T-helper 1 cell treated with Interleukin-12 subunit alpha and Interleukin-12 subunit beta and Interleukin-4 antibody, amounts not matched to agents 30 μg/mL and 1 μg/mL, for 36 hours (primary cell): ENCODE measurements around the gene DERL3.
A peak's percentile ranks its signal among the peaks of the same experiment; 100 is the strongest.

Experiments used
- H3K27ac Mint-ChIP-seq: one replicate; pipeline ENCODE4 v1.8.0; 2021; ENCODE audit warnings: mild to moderate bottlenecking, mixed read lengths
- H3K27me3 Mint-ChIP-seq: one replicate; pipeline ENCODE4 v1.8.0; 2021; ENCODE audit warnings: low read depth, mixed read lengths
- H3K36me3 Mint-ChIP-seq: one replicate; pipeline ENCODE4 v1.8.0; 2021; ENCODE audit warnings: low read depth, mixed read lengths
- H3K4me1 Mint-ChIP-seq: one replicate; pipeline ENCODE4 v1.8.0; 2021; ENCODE audit warnings: low read depth, mixed read lengths
- H3K4me3 Mint-ChIP-seq: one replicate; pipeline ENCODE4 v1.8.0; 2021; ENCODE audit warnings: mild to moderate bottlenecking, moderate library complexity, mixed read lengths
- H3K9me3 Mint-ChIP-seq: one replicate; pipeline ENCODE4 v1.8.0; 2021; ENCODE audit warnings: mixed read lengths

DERL3 gene

DNA sequence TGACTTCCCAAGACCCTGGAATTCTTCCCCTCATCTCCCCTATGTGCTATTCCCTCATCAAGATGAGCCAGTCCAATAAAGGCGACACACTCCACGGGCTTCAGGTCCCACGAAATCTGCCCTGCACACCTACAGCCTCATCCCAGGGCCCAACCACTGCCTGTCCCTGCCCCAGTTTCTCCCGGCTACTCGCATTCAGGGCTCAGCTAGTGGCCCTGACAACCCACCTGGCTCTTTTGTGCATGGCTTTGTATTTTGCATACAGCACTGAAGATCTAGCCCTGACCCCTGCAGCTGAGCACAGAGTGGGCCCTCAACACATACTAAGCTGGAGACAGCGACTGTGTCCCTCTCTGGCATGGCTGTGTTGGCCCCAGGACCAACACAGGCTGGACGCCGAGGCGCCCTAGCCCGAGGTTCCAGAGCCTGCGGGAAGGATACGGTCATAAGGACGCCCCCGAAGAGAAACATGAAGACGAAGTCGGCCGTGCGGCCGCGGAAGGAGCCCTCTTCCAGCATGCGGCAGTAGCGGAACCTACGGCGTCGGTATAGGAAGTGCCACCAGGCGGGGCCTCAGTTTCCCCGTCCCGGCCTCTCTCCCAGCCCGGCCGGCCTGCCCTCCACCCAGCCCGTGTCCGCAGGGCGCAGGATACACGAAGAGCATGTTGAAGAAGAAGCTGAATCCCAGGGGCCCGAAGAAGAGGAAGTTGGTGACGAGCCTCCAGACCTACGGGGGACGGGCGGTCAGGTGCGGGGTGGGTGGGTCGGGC lies 710 bp downstream of the DERL3 start:
- Mint-ChIP-seq H3K27me3 (peaks cover 7% of the 10 kb centered on the region), H3K4me1 (peaks cover 17% of the 10 kb centered on the region), H3K9me3 (no peaks in the 10 kb centered on the region), H3K36me3 (peaks cover 2% of the 10 kb centered on the region), H3K4me3 (peak overlapping the region; percentile 96), H3K27ac (peak overlapping the region; percentile 93)

GRCh38 chr22:23837496-23837859 lies 1.3 kb downstream of the DERL3 start:
- H3K9me3 Mint-ChIP-seq = no peaks in the 10 kb centered on the region
- peaks cover 17% of the 10 kb centered on the region for H3K4me1 Mint-ChIP-seq
- H3K27ac Mint-ChIP-seq = peak overlapping the region; percentile 93
- H3K4me3 Mint-ChIP-seq = peak overlapping the region; percentile 44
- peaks cover 2% of the 10 kb centered on the region for H3K36me3 Mint-ChIP-seq
- peaks cover 4% of the 10 kb centered on the region for H3K27me3 Mint-ChIP-seq

DNA sequence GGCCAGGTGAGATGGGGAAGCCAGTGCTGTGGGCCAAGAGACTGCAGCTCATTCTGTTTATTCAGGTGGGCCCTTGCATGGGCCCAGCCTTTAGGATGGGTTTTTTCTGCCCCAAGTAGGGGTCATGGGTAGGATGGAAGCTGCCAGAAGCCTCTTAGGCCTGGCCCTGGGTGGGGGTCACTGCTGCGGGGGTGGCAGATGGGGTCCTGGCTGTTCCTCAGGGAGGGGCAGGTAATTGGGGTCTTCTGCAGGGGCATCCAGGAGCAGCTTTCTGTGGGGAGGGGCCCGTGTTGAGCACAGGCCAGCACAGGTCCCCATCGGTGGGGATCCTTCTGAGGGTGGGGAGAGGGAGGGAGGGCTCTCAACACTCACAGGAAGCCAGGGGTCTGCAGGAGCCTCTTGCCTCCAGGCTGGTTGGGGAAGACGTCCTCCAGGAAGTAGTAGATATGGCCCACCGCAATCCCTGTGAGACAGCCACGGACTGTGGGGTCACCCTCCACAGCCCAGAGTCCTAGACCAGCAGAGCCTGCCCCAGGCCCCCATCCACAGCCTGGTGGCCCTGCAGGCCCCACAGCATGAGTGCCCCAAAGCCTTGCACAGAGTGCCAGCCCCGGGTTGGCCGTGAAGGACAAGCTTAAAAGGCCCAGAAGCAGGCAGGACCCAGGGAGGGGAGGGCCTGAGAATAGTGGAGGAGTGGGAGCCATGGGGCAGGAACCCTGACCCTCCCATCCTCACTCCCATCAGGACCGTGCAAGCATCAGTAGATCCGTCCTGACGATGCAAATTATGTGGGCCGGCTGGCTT lies 1.9 kb downstream of the DERL3 start:
- H3K36me3 Mint-ChIP-seq = peaks cover 2% of the 10 kb centered on the region
- H3K4me1 Mint-ChIP-seq = peaks cover 17% of the 10 kb centered on the region
- peak overlapping the region; percentile 44 for H3K4me3 Mint-ChIP-seq
- H3K27ac Mint-ChIP-seq = peak overlapping the region; percentile 39
- no peaks in the 10 kb centered on the region for H3K9me3 Mint-ChIP-seq
- peaks cover 4% of the 10 kb centered on the region for H3K27me3 Mint-ChIP-seq

DNA sequence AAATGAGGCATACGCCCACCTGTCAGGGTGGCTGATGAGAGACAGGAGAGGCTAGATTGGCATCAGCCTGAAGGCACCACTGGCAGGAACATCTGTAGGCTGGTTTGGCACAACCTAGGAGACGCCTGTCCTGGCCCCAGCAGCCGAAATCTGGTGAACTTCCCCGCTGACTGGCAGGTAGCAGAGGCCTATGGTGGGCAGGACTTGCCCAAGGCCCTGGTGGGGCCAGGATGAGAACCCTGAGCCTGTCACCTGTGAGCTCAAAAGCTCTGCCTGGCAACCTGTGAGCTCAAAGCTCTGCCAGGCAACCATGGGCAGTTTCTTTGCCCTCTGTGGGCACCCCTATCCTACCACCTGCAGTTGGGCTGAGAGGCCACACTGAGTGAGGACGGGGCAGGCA lies 2.5 kb downstream of the DERL3 start:
- H3K27me3 Mint-ChIP-seq = peaks cover 4% of the 10 kb centered on the region
- H3K36me3 Mint-ChIP-seq = peaks cover 2% of the 10 kb centered on the region
- peaks cover 17% of the 10 kb centered on the region for H3K4me1 Mint-ChIP-seq
- no peak overlapping the region for H3K4me3 Mint-ChIP-seq
- H3K27ac Mint-ChIP-seq = no peak overlapping the region
- no peaks in the 10 kb centered on the region for H3K9me3 Mint-ChIP-seq

- peak overlapping the region; percentile 59 for H3K27ac Mint-ChIP-seq
- no peak overlapping the region for H3K4me3 Mint-ChIP-seq
- H3K27me3 Mint-ChIP-seq = peaks cover 4% of the 10 kb centered on the region
- peaks cover 5% of the 10 kb centered on the region for H3K36me3 Mint-ChIP-seq
- peaks cover 17% of the 10 kb centered on the region for H3K4me1 Mint-ChIP-seq
- H3K9me3 Mint-ChIP-seq = no peaks in the 10 kb centered on the region
Measured at GRCh38 chr22:23835484-23836144, 3.2 kb downstream of the DERL3 start.

DNA sequence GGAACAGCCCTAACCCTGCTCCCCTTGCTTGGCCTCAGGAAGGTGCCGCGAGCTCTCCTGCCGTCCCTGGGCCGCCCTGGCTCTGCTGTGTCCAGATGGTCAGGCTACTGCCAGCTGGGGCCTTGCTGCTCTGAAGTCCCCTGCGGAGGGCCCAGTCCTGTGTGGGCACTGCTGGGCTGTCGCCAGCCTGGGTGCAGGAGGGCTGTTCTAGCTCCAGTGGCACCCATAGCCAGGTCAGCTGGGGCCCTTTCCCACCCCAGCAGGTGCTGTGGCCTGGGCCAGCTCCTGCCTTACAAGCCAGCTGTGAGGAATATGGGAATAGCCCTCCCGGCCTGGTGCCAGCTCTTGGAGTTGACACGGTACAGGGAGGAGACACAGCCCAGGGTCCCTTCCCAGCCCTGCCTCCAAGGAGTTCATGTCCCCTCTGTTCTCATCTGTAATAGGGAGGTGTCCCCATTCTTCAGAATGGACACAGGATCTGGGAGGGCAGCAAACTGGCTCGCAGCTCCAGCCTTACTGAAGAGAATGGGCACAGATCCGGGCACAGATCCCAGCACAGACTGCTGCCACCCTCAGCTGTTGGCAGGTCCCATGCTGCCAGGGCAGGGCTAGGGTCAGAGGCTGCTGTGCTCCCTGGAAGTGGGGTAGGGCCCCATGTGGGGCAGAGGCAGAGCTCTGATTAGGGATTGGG lies 3.9 kb downstream of the DERL3 start:
- Mint-ChIP-seq H3K4me1 (peaks cover 19% of the 10 kb centered on the region), H3K4me3 (no peak overlapping the region), H3K36me3 (peaks cover 8% of the 10 kb centered on the region), H3K9me3 (no peaks in the 10 kb centered on the region), H3K27ac (no peak overlapping the region), H3K27me3 (peaks cover 4% of the 10 kb centered on the region)

DNA sequence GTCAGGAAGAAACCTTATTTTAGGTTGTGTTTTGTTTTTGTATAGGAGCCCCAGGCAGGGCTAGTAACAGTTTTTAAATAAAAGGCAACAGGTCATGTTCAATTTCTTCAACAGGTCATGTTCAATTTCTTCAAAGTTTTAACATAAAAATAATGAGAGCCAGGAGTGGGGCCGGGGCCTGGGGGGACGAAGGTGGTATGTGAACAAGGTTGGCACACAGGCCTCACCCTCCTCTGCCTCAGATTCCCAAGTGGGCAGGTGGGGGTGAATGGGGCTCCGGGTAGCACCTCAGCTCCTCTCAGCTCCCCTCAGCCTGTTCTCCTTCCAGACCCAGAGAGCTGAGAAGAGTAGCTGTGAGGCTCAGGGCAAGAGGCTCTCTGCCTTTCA lies 4.4 kb downstream of the DERL3 start:
- Mint-ChIP-seq H3K27ac (no peak overlapping the region), H3K27me3 (peaks cover 4% of the 10 kb centered on the region), H3K36me3 (peaks cover 10% of the 10 kb centered on the region), H3K4me3 (no peak overlapping the region), H3K9me3 (no peaks in the 10 kb centered on the region), H3K4me1 (peaks cover 15% of the 10 kb centered on the region)

DNA sequence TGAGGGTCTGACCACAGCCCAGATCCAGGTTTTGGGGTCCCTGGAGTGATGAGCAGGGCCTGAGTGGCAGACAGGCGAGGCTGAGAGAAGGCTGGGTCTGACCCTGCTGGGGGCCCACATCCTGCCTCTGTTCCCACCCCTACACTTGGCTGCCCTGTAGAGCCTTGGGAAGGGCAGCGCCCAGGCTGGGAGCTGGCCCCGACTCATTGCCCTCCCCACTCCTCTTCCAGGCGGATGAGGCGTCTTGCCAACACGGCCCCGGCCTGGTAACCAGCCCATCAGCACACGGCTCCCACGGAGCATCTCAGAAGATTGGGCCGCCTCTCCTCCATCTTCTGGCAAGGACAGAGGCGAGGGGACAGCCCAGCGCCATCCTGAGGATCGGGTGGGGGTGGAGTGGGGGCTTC lies 4.9 kb downstream of the DERL3 start:
- H3K36me3 Mint-ChIP-seq = peaks cover 11% of the 10 kb centered on the region
- H3K4me3 Mint-ChIP-seq = no peak overlapping the region
- peaks cover 10% of the 10 kb centered on the region for H3K4me1 Mint-ChIP-seq
- no peaks in the 10 kb centered on the region for H3K9me3 Mint-ChIP-seq
- H3K27me3 Mint-ChIP-seq = peaks cover under 1% of the 10 kb centered on the region
- no peak overlapping the region for H3K27ac Mint-ChIP-seq

- H3K9me3 Mint-ChIP-seq = no peaks in the 10 kb centered on the region
- no peak overlapping the region for H3K27ac Mint-ChIP-seq
- H3K27me3 Mint-ChIP-seq = no peaks in the 10 kb centered on the region
- peaks cover 6% of the 10 kb centered on the region for H3K4me1 Mint-ChIP-seq
- no peak overlapping the region for H3K4me3 Mint-ChIP-seq
- peaks cover 12% of the 10 kb centered on the region for H3K36me3 Mint-ChIP-seq
Measured at GRCh38 chr22:23833017-23833751, 5.6 kb downstream of the DERL3 start.

- H3K4me3 Mint-ChIP-seq = no peak overlapping the region
- H3K9me3 Mint-ChIP-seq = no peaks in the 10 kb centered on the region
- peaks cover 15% of the 10 kb centered on the region for H3K36me3 Mint-ChIP-seq
- H3K4me1 Mint-ChIP-seq = peaks cover 2% of the 10 kb centered on the region
- H3K27ac Mint-ChIP-seq = no peak overlapping the region
- no peaks in the 10 kb centered on the region for H3K27me3 Mint-ChIP-seq
Measured at GRCh38 chr22:23832226-23833016, 6.4 kb downstream of the DERL3 start.

DNA sequence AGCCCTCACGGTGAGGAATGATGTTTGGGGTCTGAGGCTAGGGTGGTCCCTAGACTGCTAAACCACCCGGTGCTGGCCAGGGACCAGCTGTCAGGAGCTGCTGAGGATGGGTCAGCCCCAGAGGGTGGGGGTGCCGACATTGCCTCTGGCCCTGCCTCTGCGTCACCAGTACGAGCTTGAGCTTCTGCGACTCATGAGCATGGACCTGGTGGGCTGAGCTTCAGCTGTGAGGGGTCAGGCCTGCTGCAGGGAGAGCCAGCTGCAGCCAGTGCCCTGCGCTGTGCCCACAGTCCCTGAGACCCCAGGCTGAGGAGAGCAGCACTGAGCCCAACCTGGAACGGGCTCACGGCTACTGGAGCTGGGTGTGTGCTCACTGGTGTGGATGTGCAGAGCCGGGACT lies 7.0 kb downstream of the DERL3 start:
- Mint-ChIP-seq H3K4me3 (no peak overlapping the region), H3K27ac (no peak overlapping the region), H3K4me1 (peaks cover 2% of the 10 kb centered on the region), H3K36me3 (peaks cover 16% of the 10 kb centered on the region), H3K9me3 (no peaks in the 10 kb centered on the region), H3K27me3 (no peaks in the 10 kb centered on the region)

GRCh38 chr22:23831261-23831660 lies 7.5 kb downstream of the DERL3 start:
- Mint-ChIP-seq H3K9me3 (no peaks in the 10 kb centered on the region), H3K4me1 (peaks cover 5% of the 10 kb centered on the region), H3K4me3 (no peak overlapping the region), H3K36me3 (peaks cover 19% of the 10 kb centered on the region), H3K27me3 (no peaks in the 10 kb centered on the region), H3K27ac (peak overlapping the region; percentile 58)

DNA sequence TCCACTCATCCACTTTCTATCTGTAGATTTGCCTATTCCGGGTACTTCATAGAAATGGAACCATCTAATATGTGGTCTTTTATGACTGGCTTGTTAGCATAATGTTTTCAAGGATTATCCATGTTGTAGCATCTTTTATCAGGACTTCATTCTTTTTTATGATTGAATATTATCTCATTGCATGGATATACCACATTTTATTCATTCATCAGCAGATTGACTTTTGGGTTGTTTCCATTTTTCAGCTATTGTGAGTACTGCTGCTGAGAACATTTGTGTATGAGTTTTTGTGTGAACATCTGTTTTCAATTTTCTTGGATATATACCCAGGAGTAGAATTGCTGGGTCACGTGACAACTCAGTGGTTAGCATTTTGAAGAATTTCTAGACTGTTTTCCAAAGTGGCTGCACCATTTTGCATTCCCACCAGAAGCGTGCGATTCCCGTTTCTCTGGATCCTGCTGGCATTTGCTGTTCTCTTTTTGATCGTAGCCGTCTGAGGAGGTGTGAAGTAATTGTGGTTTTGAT lies 8.9 kb downstream of the DERL3 start:
- Mint-ChIP-seq H3K9me3 (no peaks in the 10 kb centered on the region), H3K27ac (no peak overlapping the region), H3K4me3 (no peak overlapping the region), H3K4me1 (peaks cover 12% of the 10 kb centered on the region), H3K27me3 (no peaks in the 10 kb centered on the region), H3K36me3 (peaks cover 27% of the 10 kb centered on the region)
